WERI-Rb-1 (cell line): Measurements from ENCODE around the gene ARL6.

Source experiments
- DNase-seq: peaks from one replicate; pipeline ENCODE4 v3.0.0-alpha.2; 2020
- H3K27ac ChIP-seq: fragments of 250-450 bp; sonication (Bioruptor Pico); 2 replicates; pipeline ENCODE4 v1.5.1; 2020; ENCODE audit warnings: mild to moderate bottlenecking, moderate library complexity
- H3K27me3 ChIP-seq: fragments of 250-450 bp; sonication (Bioruptor Pico); 2 replicates; pipeline ENCODE4 v1.5.1; 2021; ENCODE audit warnings: mild to moderate bottlenecking, low read depth, moderate library complexity; ENCODE audit not compliant: insufficient read depth, severe bottlenecking
- H3K36me3 ChIP-seq: fragments of 250-450 bp; sonication (Bioruptor Pico); 2 replicates; pipeline ENCODE4 v1.5.1; 2020; ENCODE audit warnings: mild to moderate bottlenecking, moderate library complexity
- H3K4me3 ChIP-seq: 2 replicates; pipeline ENCODE4 v1.5.1; 2011; ENCODE audit warnings: low read depth, mild to moderate bottlenecking, control low read depth, low read length
- H3K9me3 ChIP-seq: fragments of 250-450 bp; sonication (Bioruptor Pico); 2 replicates; pipeline ENCODE4 v1.5.1; 2021; ENCODE audit warnings: mild to moderate bottlenecking, moderate library complexity; ENCODE audit not compliant: severe bottlenecking
- TF ChIP-seq, protein P1 (sequence below): IDR thresholded peaks from 2 replicates; pipeline ENCODE4 v1.5.1; 2011; ENCODE audit warnings: low read depth, mild to moderate bottlenecking, control low read depth, inconsistent platforms, low read length

ARL6 gene

DNA sequence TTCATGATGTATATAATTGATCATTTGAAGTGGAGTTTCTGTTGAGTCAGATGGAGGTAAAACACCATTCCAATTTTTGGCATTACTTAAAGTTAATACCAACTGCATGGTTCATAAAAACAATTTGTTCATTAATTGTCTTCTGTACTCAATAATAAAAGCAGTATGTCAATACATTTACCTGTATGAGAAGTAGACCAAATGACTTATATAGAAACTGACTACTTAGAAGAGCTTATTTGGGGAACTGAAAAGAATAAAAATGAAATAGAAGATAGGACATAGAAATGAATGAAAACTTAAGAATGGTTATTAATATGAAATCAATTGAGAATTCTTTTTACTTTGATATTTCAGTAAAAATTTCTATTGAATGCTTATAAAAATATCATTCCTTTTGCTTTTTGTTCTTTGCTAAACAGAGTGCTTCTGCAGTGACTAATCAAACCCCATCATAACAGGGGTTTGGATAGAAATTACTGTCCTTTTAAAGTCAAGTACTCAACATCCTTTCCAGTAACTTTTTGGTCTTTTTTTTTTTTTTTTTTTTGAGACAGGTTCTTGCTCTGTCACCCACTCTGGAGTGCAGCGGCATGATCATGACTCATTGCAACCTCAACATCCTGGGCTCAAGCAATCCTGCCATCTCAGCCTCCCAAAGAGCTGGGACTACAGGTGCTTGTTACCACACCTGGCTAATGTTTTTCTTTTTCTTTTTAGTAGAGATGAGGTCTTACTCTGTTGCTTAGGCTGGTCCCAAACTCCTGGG, 50.8 kb downstream of the ARL6 start:
- TF ChIP-seq, protein P1, sequence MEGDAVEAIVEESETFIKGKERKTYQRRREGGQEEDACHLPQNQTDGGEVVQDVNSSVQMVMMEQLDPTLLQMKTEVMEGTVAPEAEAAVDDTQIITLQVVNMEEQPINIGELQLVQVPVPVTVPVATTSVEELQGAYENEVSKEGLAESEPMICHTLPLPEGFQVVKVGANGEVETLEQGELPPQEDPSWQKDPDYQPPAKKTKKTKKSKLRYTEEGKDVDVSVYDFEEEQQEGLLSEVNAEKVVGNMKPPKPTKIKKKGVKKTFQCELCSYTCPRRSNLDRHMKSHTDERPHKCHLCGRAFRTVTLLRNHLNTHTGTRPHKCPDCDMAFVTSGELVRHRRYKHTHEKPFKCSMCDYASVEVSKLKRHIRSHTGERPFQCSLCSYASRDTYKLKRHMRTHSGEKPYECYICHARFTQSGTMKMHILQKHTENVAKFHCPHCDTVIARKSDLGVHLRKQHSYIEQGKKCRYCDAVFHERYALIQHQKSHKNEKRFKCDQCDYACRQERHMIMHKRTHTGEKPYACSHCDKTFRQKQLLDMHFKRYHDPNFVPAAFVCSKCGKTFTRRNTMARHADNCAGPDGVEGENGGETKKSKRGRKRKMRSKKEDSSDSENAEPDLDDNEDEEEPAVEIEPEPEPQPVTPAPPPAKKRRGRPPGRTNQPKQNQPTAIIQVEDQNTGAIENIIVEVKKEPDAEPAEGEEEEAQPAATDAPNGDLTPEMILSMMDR = no peak
- DNase-seq = no peak
- Histone ChIP-seq H3K27ac (no peak overlapping the region), H3K27me3 (no peaks in the 10 kb centered on the region), H3K9me3 (no peaks in the 10 kb centered on the region), H3K36me3 (no peaks in the 10 kb centered on the region), H3K4me3 (no peak overlapping the region)

DNA sequence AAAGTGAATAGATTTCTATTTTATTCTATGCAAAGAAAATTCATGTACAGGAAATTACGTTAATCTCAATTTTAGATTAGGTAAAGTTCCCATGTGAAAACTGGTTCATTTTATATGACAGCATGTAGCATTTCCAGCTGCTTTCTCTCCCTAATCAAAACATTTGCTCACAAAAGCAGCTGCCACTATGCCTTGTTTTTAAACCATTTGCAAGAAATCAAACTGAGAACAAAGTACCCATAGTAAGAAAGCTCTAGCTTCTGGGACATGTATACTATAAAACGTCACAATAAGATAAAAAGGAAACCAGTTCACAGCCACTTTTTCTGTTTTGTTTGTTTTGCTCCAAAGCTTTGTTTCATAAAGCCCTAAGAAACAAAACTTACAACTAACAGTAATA, 52.3 kb downstream of the ARL6 start:
- TF ChIP-seq, protein P1 = no peak
- Histone ChIP-seq H3K9me3 (no peaks in the 10 kb centered on the region), H3K36me3 (no peaks in the 10 kb centered on the region), H3K27me3 (no peaks in the 10 kb centered on the region), H3K27ac (peak overlapping the region; percentile 83), H3K4me3 (no peak overlapping the region)
- no peak for DNase-seq

DNA sequence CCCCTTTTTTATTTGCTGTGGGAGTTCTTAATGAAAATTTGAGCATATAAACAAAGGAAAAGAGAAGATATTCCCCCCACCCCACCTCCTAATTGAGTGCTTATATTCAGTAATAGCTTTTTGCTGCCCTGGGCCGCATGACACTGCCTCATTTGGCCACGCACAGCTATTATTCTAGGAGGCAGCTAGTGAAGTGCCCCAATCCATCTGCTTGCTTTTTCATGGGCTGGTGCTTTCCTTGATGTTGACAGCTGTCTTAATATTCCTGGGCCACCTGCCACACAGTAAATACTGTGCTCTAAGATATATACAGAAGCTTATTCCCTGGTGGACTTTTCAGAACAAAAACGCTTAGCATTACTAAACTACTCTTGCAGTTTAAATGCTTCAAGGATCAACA, 53.4 kb downstream of the ARL6 start:
- TF ChIP-seq, protein P1 = no peak
- peak; percentile 85 for DNase-seq
- Histone ChIP-seq H3K9me3 (no peaks in the 10 kb centered on the region), H3K27me3 (no peaks in the 10 kb centered on the region), H3K4me3 (no peak overlapping the region), H3K27ac (peak overlapping the region; percentile 83), H3K36me3 (peaks cover 4% of the 10 kb centered on the region; the same call in 1 of the 2 replicates)

DNA sequence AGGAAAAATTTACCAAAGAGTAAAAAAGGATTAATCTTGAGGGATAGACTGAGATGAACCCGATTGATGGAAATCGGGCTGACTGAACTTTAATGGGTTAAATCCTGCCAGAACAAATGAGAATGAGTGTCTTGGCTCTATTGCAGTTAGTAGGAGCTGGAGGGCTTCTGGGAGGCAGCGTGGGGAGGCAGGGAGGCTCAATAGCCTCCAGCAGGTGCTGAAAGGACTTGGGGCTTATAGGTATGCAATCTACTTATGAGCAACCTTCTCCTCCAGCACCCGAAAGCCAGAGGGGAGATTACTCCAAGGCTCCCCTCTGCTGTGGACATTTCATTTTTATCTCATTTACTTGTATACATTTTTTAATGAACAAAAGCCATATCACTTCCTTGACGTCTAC, 56.2 kb downstream of the ARL6 start:
- no peaks in the 10 kb centered on the region for H3K9me3 ChIP-seq
- H3K36me3 ChIP-seq = peaks cover 4% of the 10 kb centered on the region; the same call in 1 of the 2 replicates
- H3K4me3 ChIP-seq = peak overlapping the region; percentile 71
- DNase-seq = peak; percentile 11
- no peaks in the 10 kb centered on the region for H3K27me3 ChIP-seq
- TF ChIP-seq, protein P1 = no peak
- H3K27ac ChIP-seq = peak overlapping the region; percentile 85

DNA sequence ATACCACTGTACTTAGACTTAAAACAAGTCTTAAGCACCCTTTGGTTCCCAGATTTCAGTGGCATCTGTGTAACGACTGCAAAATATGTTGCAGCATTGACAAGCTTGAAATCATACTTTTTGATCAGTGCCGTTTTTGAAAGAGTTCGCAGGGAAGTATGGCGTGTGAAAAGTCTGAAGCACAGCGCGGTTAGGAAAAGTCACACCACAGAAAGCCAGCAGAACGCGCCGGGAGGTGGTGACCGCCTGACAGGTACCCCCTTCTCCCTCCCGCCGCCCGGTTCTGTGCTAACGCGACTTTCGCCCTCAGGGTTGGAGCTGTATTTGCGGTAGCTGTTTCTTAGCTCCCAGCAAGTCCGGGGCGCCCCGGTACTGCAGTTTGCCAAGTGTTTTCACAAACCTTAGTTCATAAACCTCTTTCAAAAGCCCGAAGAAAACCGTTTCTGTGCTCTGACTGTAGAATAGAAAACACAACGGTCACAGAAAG, 56.8 kb downstream of the ARL6 start:
- H3K27ac ChIP-seq = peak overlapping the region; percentile 85
- H3K36me3 ChIP-seq = peaks cover 4% of the 10 kb centered on the region; the same call in 1 of the 2 replicates
- no peaks in the 10 kb centered on the region for H3K27me3 ChIP-seq
- H3K9me3 ChIP-seq = no peaks in the 10 kb centered on the region
- TF ChIP-seq, protein P1 = no peak
- H3K4me3 ChIP-seq = peak overlapping the region; percentile 71
- DNase-seq = peak; percentile 63
